Rectal smooth muscle tissue (tissue), 1 donor: ENCODE data around the gene CSF2.

ENCODE experiments used
- H3K27ac ChIP-seq: one replicate; pipeline ENCODE4 v1.7.0; 2013; ENCODE audit warnings: low read depth, low read length, inconsistent platforms
- H3K27me3 ChIP-seq: one replicate; pipeline ENCODE4 v1.7.0; 2013; ENCODE audit warnings: low read length; ENCODE audit not compliant: control insufficient read depth, insufficient read depth
- H3K36me3 ChIP-seq: one replicate; pipeline ENCODE4 v1.7.0; 2013; ENCODE audit warnings: low read length; ENCODE audit not compliant: control insufficient read depth, insufficient read depth
- H3K4me1 ChIP-seq: one replicate; pipeline ENCODE4 v1.7.0; 2013; ENCODE audit warnings: low read length; ENCODE audit not compliant: control insufficient read depth, insufficient read depth
- H3K4me3 ChIP-seq: one replicate; pipeline ENCODE4 v1.7.0; 2013; ENCODE audit warnings: low read length
- H3K9ac ChIP-seq: one replicate; pipeline ENCODE4 v1.7.0; 2013; ENCODE audit warnings: low read length

Gene CSF2

GRCh38 chr5:132073231-132074013, at the start of gene CSF2:
Gene CSF2 (plus strand): TSS chr5:132073789. CDS start chr5:132073824, 35 bp downstream.
- Histone ChIP-seq H3K4me1 (no peaks in the 10 kb centered on the region), H3K4me3 (no peak within 1 kb of the TSS), H3K27ac (no peak within 1 kb of the TSS), H3K27me3 (no peaks in the 10 kb centered on the region), H3K36me3 (no peaks in the 10 kb centered on the region), H3K9ac (no peak within 1 kb of the TSS)

DNA sequence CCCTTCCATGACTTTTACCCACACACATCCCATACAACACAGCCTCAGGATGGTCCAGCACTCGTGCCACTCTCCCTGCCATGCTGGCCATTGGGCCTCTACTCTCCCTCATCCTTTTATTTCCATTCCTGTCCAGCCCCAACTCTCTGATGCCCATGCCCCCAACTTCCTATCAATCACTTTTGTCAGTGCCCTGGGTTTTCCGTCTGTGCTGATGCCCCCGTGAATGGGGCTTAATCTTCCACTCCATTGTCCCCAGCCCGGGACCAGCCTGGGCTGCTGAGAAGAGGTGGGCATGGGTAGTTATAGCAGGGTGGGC, 49.5 kb upstream of the CSF2 start:
- H3K4me3 ChIP-seq = no peak overlapping the region
- no peaks in the 10 kb centered on the region for H3K4me1 ChIP-seq
- H3K27me3 ChIP-seq = no peaks in the 10 kb centered on the region
- no peaks in the 10 kb centered on the region for H3K36me3 ChIP-seq
- H3K9ac ChIP-seq = no peak overlapping the region
- H3K27ac ChIP-seq = no peak overlapping the region

- Histone ChIP-seq H3K4me3 (no peak overlapping the region), H3K27me3 (no peaks in the 10 kb centered on the region), H3K36me3 (no peaks in the 10 kb centered on the region), H3K27ac (no peak overlapping the region), H3K9ac (no peak overlapping the region), H3K4me1 (no peaks in the 10 kb centered on the region)
Measured at GRCh38 chr5:132024789-132025402, 48.7 kb upstream of the CSF2 start.

DNA sequence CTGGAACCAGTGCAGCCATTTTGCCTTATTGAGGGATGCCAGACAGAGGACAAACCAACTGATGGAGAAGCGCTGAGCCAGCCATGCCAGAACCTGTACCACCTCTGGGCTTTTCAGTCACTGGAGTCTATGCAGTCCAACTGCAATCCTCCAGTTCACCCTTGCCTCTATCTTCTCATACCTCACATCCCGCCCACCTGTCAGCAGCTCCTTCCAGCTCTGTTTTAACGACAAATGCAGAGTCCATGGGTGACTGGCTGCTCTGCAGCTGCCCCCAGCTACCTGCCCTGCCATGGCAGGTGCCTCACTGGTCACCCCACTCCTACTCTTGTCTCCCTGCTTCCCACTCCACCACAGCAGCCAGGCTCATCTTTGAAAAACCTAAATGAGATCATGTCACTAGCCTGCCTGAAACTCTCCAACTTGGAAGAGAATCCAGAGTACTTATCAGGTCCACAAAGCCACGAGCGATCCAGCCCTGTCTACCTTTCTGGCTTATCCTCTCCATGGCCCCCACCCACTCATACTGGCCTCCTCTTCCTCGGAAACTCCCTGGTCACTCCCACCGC, 48.1 kb upstream of the CSF2 start:
- Histone ChIP-seq H3K4me3 (no peak overlapping the region), H3K27ac (no peak overlapping the region), H3K27me3 (no peaks in the 10 kb centered on the region), H3K4me1 (no peaks in the 10 kb centered on the region), H3K9ac (no peak overlapping the region), H3K36me3 (no peaks in the 10 kb centered on the region)

DNA sequence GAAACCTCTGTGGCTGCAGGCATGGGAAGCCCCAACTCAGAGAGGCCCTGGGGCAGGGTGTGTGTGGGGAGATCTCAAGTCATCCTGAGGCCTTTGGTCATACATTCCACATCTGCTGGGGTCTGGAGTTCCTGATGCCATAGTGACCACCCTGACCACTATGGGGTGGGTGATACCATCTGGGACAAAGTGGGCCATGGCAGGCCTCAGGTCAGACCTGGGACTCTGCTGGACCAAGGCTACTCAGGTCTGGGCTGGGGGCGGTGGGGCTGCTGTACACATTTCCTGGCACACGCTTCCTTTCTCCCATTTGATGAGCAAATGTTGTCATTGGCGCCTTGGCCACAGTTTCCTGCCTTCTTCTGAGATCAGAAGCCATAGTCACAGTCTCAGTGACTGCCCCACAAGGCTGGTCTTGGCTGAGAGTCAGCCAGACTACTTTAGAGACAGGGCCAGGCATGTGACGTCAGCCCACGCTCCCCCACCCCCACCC, 47.0 kb upstream of the CSF2 start:
- Histone ChIP-seq H3K27me3 (no peaks in the 10 kb centered on the region), H3K4me1 (no peaks in the 10 kb centered on the region), H3K27ac (no peak overlapping the region), H3K36me3 (no peaks in the 10 kb centered on the region), H3K4me3 (no peak overlapping the region), H3K9ac (no peak overlapping the region)

DNA sequence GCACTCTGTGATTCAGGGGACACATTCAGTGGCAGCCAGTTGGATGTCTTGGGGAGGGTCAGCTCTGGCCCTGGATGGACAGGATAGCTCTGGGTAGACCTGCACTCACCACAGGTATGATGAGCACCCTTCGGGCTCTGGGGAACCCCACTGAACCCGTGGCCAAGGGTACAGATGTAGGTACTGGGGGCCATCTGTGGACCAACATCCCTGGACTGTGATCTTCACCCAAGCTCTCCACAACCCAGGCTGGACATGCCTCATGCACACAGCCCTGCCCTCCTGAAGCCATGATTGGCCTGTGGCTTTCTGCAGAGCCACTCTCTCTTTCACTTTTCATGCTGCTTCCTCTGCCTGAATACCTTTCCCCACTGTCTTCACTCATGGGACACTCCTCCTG, 46.6 kb upstream of the CSF2 start:
- Histone ChIP-seq H3K4me1 (no peaks in the 10 kb centered on the region), H3K36me3 (no peaks in the 10 kb centered on the region), H3K27ac (no peak overlapping the region), H3K9ac (no peak overlapping the region), H3K27me3 (no peaks in the 10 kb centered on the region), H3K4me3 (no peak overlapping the region)

DNA sequence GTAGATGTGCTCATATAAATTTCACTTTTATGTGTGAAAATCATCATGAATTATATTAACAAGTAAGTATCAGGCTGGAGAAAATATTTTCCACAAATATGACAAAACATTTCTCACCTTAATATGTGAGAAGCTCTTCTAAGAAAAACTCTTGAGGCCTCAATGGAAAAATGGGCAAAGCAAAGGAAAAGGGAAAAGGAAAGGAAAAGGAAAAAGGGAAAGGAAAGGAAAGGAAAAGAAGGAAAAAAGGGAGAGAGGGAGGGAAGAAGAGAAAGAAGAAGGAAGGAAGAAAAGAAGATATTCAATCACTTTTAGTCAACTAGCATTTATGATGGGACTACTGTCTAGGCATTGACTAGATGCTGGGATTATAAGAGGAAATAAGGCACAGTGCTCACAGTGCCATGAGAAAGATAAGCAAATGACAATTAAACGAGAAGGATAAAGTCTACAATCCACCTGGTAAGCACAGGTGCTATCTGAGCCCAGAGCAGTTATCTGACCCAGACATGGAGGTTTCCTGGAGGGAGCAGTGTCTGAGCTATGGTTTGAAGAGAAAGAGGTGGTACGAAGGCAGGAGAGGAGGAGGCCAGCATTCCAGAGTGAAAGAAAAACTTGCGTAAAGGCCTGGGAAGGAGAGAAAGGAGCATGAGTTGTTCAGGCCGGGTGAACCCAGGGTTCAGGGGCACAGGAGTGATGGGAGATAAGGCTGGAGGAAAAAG, 43.8 kb upstream of the CSF2 start:
- H3K27me3 ChIP-seq = no peaks in the 10 kb centered on the region
- H3K27ac ChIP-seq = no peak overlapping the region
- no peak overlapping the region for H3K9ac ChIP-seq
- no peaks in the 10 kb centered on the region for H3K36me3 ChIP-seq
- no peaks in the 10 kb centered on the region for H3K4me1 ChIP-seq
- no peak overlapping the region for H3K4me3 ChIP-seq

GRCh38 chr5:132030610-132031009, 43.0 kb upstream of the CSF2 start:
- no peaks in the 10 kb centered on the region for H3K36me3 ChIP-seq
- no peak overlapping the region for H3K4me3 ChIP-seq
- no peaks in the 10 kb centered on the region for H3K27me3 ChIP-seq
- no peak overlapping the region for H3K9ac ChIP-seq
- H3K4me1 ChIP-seq = no peaks in the 10 kb centered on the region
- no peak overlapping the region for H3K27ac ChIP-seq

DNA sequence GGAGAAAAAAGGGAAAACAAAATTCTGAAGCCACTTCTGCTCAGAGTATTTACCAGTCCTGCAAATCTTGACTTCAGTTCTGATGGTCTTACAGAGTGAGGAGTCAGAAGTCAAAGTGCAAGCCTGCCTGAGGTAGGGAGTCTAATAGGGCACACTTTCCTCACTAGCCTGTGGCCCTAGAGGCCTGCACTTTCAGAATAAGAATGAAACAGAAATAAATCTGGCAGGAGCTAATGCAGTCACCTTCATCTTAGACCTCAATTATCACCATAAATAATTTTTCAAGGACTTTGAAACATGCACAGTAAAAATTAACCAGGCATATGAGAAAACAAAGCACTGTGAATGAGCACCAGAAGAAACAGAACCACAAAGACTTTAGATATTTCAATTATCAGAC, 41.4 kb upstream of the CSF2 start:
- H3K27me3 ChIP-seq = no peaks in the 10 kb centered on the region
- H3K4me3 ChIP-seq = no peak overlapping the region
- H3K9ac ChIP-seq = no peak overlapping the region
- H3K36me3 ChIP-seq = no peaks in the 10 kb centered on the region
- no peaks in the 10 kb centered on the region for H3K4me1 ChIP-seq
- H3K27ac ChIP-seq = no peak overlapping the region

DNA sequence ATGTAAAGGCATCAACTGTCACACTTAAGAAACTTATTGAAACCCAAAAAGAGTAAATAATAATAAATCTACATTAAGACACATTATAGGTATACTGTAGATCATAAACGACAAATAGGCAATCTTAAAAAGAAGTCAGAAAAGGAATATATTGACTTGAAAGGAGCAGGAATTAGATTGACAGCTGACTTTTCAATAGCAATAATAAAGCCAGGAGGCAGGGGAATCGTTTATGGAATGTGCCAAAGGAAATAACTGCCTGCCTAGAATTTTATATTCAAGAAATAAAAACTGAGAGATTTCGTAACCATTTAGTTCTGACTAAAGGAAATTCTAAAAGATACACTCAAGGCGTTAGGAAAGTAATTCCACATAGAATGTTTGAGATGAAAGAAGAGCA, 40.5 kb upstream of the CSF2 start:
- Histone ChIP-seq H3K27ac (no peak overlapping the region), H3K9ac (no peak overlapping the region), H3K27me3 (no peaks in the 10 kb centered on the region), H3K36me3 (no peaks in the 10 kb centered on the region), H3K4me1 (no peaks in the 10 kb centered on the region), H3K4me3 (no peak overlapping the region)

- Histone ChIP-seq H3K9ac (no peak overlapping the region), H3K27ac (no peak overlapping the region), H3K4me1 (no peaks in the 10 kb centered on the region), H3K27me3 (no peaks in the 10 kb centered on the region), H3K4me3 (no peak overlapping the region), H3K36me3 (no peaks in the 10 kb centered on the region)
Measured at GRCh38 chr5:132037353-132037752, 36.2 kb upstream of the CSF2 start.

DNA sequence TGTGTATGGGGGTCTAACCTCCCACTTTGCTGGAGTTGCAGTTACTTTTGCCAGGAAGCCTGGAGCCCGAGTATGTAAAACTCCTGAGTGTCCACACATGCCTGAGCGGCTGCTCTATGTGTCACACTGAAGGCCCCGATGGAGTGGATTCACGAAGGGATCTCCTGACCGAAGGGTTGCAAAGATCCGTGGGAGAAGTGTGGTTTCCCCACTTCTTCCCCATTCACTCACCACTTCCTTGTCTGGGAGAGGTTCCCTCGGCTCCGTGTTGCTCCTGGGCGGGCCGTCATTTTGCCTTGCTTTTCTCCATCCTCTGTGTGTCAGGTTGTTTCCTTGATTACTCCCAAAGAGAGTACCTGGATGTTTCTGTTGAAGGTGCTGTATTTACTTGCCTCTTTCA, 29.4 kb upstream of the CSF2 start:
- no peaks in the 10 kb centered on the region for H3K36me3 ChIP-seq
- H3K27me3 ChIP-seq = no peaks in the 10 kb centered on the region
- no peak overlapping the region for H3K9ac ChIP-seq
- no peak overlapping the region for H3K4me3 ChIP-seq
- H3K4me1 ChIP-seq = no peaks in the 10 kb centered on the region
- H3K27ac ChIP-seq = no peak overlapping the region
